ENCODE measurements around the gene NPAS3. TPM values are rescaled to one million over a fixed set of nuclear protein-coding genes. Genes with fewer than 3 reads are reported as not detected.

The NPAS3 gene
- total and polyA plus RNA-seq, 4 experiments from 2014 or later, result not detected

GRCh38 chr14:33444136-33444535, 505.5 kb downstream of the NPAS3 start:
- no peak for DNase-seq
- Histone ChIP-seq H3K27ac (ENCODE audit: low read depth, low read length) (no peak overlapping the region), H3K27me3 (ENCODE audit: insufficient read depth, low read length) (no peaks in the 10 kb centered on the region), H3K4me1 (ENCODE audit: insufficient read depth, low read length) (no peaks in the 10 kb centered on the region), H3K9me3 (ENCODE audit: control insufficient read depth in 1 of 2, low read length in 2 of 2) (no peaks in the 10 kb centered on the region), H3K4me3 (ENCODE audit: low read length in 2 of 2) (no peak overlapping the region), H3K36me3 (ENCODE audit: insufficient read depth, low read length) (no peaks in the 10 kb centered on the region)
- Mint-ChIP-seq H3K9me3 (peaks cover 0 to 2% (median 0%) of the 10 kb centered on the region in 8 donors), H3K27ac (no peak overlapping the region), H3K4me1 (no peaks in the 10 kb centered on the region), H3K27me3 (no peaks in the 10 kb centered on the region), H3K36me3 (no peaks in the 10 kb centered on the region), H3K4me3 (no peak overlapping the region)
- ChIA-PET POLR2A (ENCODE audit: partially characterized antibody) (no interaction called here), CTCF (ENCODE audit: partially characterized antibody) (no interaction called here)
- intact Hi-C loops (cut with micrococcal nuclease), result no loop called here

- POLR2A ChIA-PET (ENCODE audit: partially characterized antibody), result no interaction called here
- no peaks in the 10 kb centered on the region for H3K36me3 Mint-ChIP-seq
- no peaks in the 10 kb centered on the region for H3K9me3 ChIP-seq (ENCODE audit: control insufficient read depth in 1 of 2, low read length in 2 of 2)
- H3K27me3 ChIP-seq (ENCODE audit: insufficient read depth, low read length), result no peaks in the 10 kb centered on the region
- H3K4me1 Mint-ChIP-seq, result peaks cover under 1 to 6% (median 4%) of the 10 kb centered on the region in 4 donors
- no peak overlapping the region for H3K27ac Mint-ChIP-seq
- no peak for DNase-seq
- no peaks in the 10 kb centered on the region for H3K36me3 ChIP-seq (ENCODE audit: insufficient read depth, low read length)
- no peaks in the 10 kb centered on the region for H3K9me3 Mint-ChIP-seq
- H3K27ac ChIP-seq (ENCODE audit: low read depth, low read length), result no peak overlapping the region
- peaks cover 4% of the 10 kb centered on the region for H3K4me1 ChIP-seq (ENCODE audit: insufficient read depth, low read length)
- no peaks in the 10 kb centered on the region for H3K27me3 Mint-ChIP-seq
- intact Hi-C loops (cut with micrococcal nuclease), result no loop called here
- H3K4me3 ChIP-seq (ENCODE audit: low read length in 2 of 2), result no peak overlapping the region
- CTCF ChIA-PET (ENCODE audit: partially characterized antibody), result no interaction called here
- no peak overlapping the region for H3K4me3 Mint-ChIP-seq
Measured at GRCh38 chr14:33449268-33449667, 510.6 kb downstream of the NPAS3 start.

- no peak for DNase-seq
- POLR2A ChIA-PET (ENCODE audit: partially characterized antibody), result no interaction called here
- no peaks in the 10 kb centered on the region for H3K27me3 ChIP-seq (ENCODE audit: insufficient read depth, low read length)
- intact Hi-C loops (cut with micrococcal nuclease), result no loop called here
- no peaks in the 10 kb centered on the region for H3K36me3 ChIP-seq (ENCODE audit: insufficient read depth, low read length)
- no peaks in the 10 kb centered on the region for H3K27me3 Mint-ChIP-seq
- H3K36me3 Mint-ChIP-seq, result no peaks in the 10 kb centered on the region
- H3K9me3 Mint-ChIP-seq, result no peaks in the 10 kb centered on the region
- H3K4me3 ChIP-seq (ENCODE audit: low read length in 2 of 2), result no peak overlapping the region
- no peak overlapping the region for H3K27ac ChIP-seq (ENCODE audit: low read depth, low read length)
- H3K4me1 Mint-ChIP-seq, result peaks cover 5 to 12% (median 8%) of the 10 kb centered on the region in 4 donors
- H3K9me3 ChIP-seq (ENCODE audit: control insufficient read depth in 1 of 2, low read length in 2 of 2), result no peaks in the 10 kb centered on the region
- no peak overlapping the region for H3K4me3 Mint-ChIP-seq
- no peak overlapping the region for H3K27ac Mint-ChIP-seq
- CTCF ChIA-PET (ENCODE audit: partially characterized antibody), result no interaction called here
- peaks cover 4% of the 10 kb centered on the region for H3K4me1 ChIP-seq (ENCODE audit: insufficient read depth, low read length)
Measured at GRCh38 chr14:33449703-33450395, 511.2 kb downstream of the NPAS3 start.

GRCh38 chr14:33450416-33450815, 511.7 kb downstream of the NPAS3 start:
- H3K9me3 Mint-ChIP-seq, result no peaks in the 10 kb centered on the region
- ChIA-PET POLR2A (ENCODE audit: partially characterized antibody) (no interaction called here), CTCF (ENCODE audit: partially characterized antibody) (no interaction called here)
- Histone ChIP-seq H3K36me3 (ENCODE audit: insufficient read depth, low read length) (no peaks in the 10 kb centered on the region), H3K27ac (ENCODE audit: low read depth, low read length) (no peak overlapping the region), H3K27me3 (ENCODE audit: insufficient read depth, low read length) (no peaks in the 10 kb centered on the region), H3K4me3 (ENCODE audit: low read length in 2 of 2) (no peak overlapping the region), H3K9me3 (ENCODE audit: control insufficient read depth in 1 of 2, low read length in 2 of 2) (no peaks in the 10 kb centered on the region), H3K4me1 (ENCODE audit: insufficient read depth, low read length) (peaks cover 4% of the 10 kb centered on the region)
- H3K4me1 Mint-ChIP-seq, result peaks cover 5 to 17% (median 8%) of the 10 kb centered on the region in 4 donors
- no peak for DNase-seq
- H3K36me3 Mint-ChIP-seq, result no peaks in the 10 kb centered on the region
- intact Hi-C loops (cut with micrococcal nuclease), result no loop called here
- H3K27me3 Mint-ChIP-seq, result no peaks in the 10 kb centered on the region
- H3K27ac Mint-ChIP-seq, result no peak overlapping the region
- H3K4me3 Mint-ChIP-seq, result no peak overlapping the region

- H3K27ac ChIP-seq (ENCODE audit: low read depth, low read length), result no peak overlapping the region
- H3K9me3 ChIP-seq (ENCODE audit: control insufficient read depth in 1 of 2, low read length in 2 of 2), result no peaks in the 10 kb centered on the region
- H3K27me3 ChIP-seq (ENCODE audit: insufficient read depth, low read length), result no peaks in the 10 kb centered on the region
- ChIA-PET POLR2A (ENCODE audit: partially characterized antibody) (no interaction called here), CTCF (ENCODE audit: partially characterized antibody) (no interaction called here)
- Mint-ChIP-seq H3K36me3 (no peaks in the 10 kb centered on the region), H3K27me3 (no peaks in the 10 kb centered on the region), H3K27ac (no peak overlapping the region), H3K9me3 (no peaks in the 10 kb centered on the region), H3K4me3 (no peak overlapping the region), H3K4me1 (peaks cover 5 to 18% (median 8%) of the 10 kb centered on the region in 4 donors)
- intact Hi-C loops (cut with micrococcal nuclease), result no loop called here
- no peak overlapping the region for H3K4me3 ChIP-seq (ENCODE audit: low read length in 2 of 2)
- peaks cover 4% of the 10 kb centered on the region for H3K4me1 ChIP-seq (ENCODE audit: insufficient read depth, low read length)
- no peak for DNase-seq
- H3K36me3 ChIP-seq (ENCODE audit: insufficient read depth, low read length), result no peaks in the 10 kb centered on the region
Measured at GRCh38 chr14:33451211-33451610, 512.5 kb downstream of the NPAS3 start.

- Histone ChIP-seq H3K27ac (ENCODE audit: low read depth, low read length) (no peak overlapping the region), H3K27me3 (ENCODE audit: insufficient read depth, low read length) (no peaks in the 10 kb centered on the region), H3K4me3 (ENCODE audit: low read length in 2 of 2) (no peak overlapping the region), H3K9me3 (ENCODE audit: control insufficient read depth in 1 of 2, low read length in 2 of 2) (no peaks in the 10 kb centered on the region), H3K36me3 (ENCODE audit: insufficient read depth, low read length) (no peaks in the 10 kb centered on the region), H3K4me1 (ENCODE audit: insufficient read depth, low read length) (peaks cover 4% of the 10 kb centered on the region)
- Mint-ChIP-seq H3K27ac (no peak overlapping the region), H3K36me3 (no peaks in the 10 kb centered on the region), H3K4me3 (no peak overlapping the region), H3K27me3 (no peaks in the 10 kb centered on the region), H3K4me1 (peaks cover 5 to 18% (median 8%) of the 10 kb centered on the region in 4 donors), H3K9me3 (no peaks in the 10 kb centered on the region)
- intact Hi-C loops (cut with micrococcal nuclease), result no loop called here
- DNase-seq, result no peak
- POLR2A ChIA-PET (ENCODE audit: partially characterized antibody), result no interaction called here
- CTCF ChIA-PET (ENCODE audit: partially characterized antibody), result no interaction called here
Measured at GRCh38 chr14:33452995-33453394, 514.3 kb downstream of the NPAS3 start.

- no peak overlapping the region for H3K27ac ChIP-seq (ENCODE audit: low read depth, low read length)
- intact Hi-C loops (cut with micrococcal nuclease), result no loop called here
- Mint-ChIP-seq H3K27ac (peak overlapping the region in 2 of 7 donors; percentile 40 to 41), H3K4me1 (peaks cover 5 to 18% (median 8%) of the 10 kb centered on the region in 4 donors), H3K27me3 (no peaks in the 10 kb centered on the region), H3K9me3 (no peaks in the 10 kb centered on the region), H3K4me3 (peak overlapping the region in 5 of 8 donors; percentile 28 to 62 (median 44)), H3K36me3 (no peaks in the 10 kb centered on the region)
- H3K9me3 ChIP-seq (ENCODE audit: control insufficient read depth in 1 of 2, low read length in 2 of 2), result no peaks in the 10 kb centered on the region
- H3K27me3 ChIP-seq (ENCODE audit: insufficient read depth, low read length), result no peaks in the 10 kb centered on the region
- CTCF ChIA-PET (ENCODE audit: partially characterized antibody), result no interaction called here
- DNase-seq, result no peak
- peaks cover 4% of the 10 kb centered on the region for H3K4me1 ChIP-seq (ENCODE audit: insufficient read depth, low read length)
- H3K36me3 ChIP-seq (ENCODE audit: insufficient read depth, low read length), result no peaks in the 10 kb centered on the region
- POLR2A ChIA-PET (ENCODE audit: partially characterized antibody), result no interaction called here
- no peak overlapping the region for H3K4me3 ChIP-seq (ENCODE audit: low read length in 2 of 2)
Measured at GRCh38 chr14:33454022-33454595, 515.4 kb downstream of the NPAS3 start.

All from CD4-positive, alpha-beta memory T cell (primary cell).